WTC11 (cell line): ENCODE measurements around the gene FABP2. TPM values are rescaled to one million over a fixed set of nuclear protein-coding genes. Genes with fewer than 3 reads are reported as not detected.
"Not testable (repeated sequence)": the region's sequence is repeated elsewhere in the genome, so short reads cannot be mapped to it uniquely, and the experiment has no call there.

Experiments
- ATAC-seq: fragments of 200-7000 bp; cut with Tn5 transposase; 2 replicates; pipeline ENCODE4 v1.10.0; 2021; ENCODE audit warnings: mild to moderate bottlenecking, moderate library complexity
- Bru-seq: library from RNA; stranded (reverse); fragments of 400-500 nt; gene quantifications from one replicate; lab custom pipeline; 2021; lab: Mats Ljungman, UMichigan
- CTCF ChIA-PET: fragments of 300-600 bp; sonication (Branson Sonifier 250); formaldehyde crosslinking; loops from one replicate; lab custom pipeline; 2021; ENCODE audit warnings: antibody characterized with exemption; lab: Charles Lee
- POLR2A ChIA-PET: fragments of 350-600 bp; sonication (Branson Sonifier 250); formaldehyde crosslinking; loops from one replicate; lab custom pipeline; 2021; ENCODE audit warnings: antibody characterized with exemption; lab: Charles Lee
- DNase-seq: peaks from one replicate; pipeline ENCODE4 v3.0.0; 2021; ENCODE audit warnings: low spot score
- H3K27ac Mint-ChIP-seq: 2 replicates; pipeline ENCODE4 v1.8.0; 2021; ENCODE audit warnings: mixed read lengths
- H3K27me3 Mint-ChIP-seq: 2 replicates; pipeline ENCODE4 v1.8.0; 2021; ENCODE audit warnings: low read depth, mild to moderate bottlenecking, moderate library complexity, mixed read lengths
- H3K36me3 Mint-ChIP-seq: 2 replicates; pipeline ENCODE4 v1.8.0; 2021; ENCODE audit warnings: mixed read lengths
- H3K4me1 Mint-ChIP-seq: 2 replicates; pipeline ENCODE4 v1.8.0; 2022; ENCODE audit warnings: mixed read lengths
- H3K4me3 Mint-ChIP-seq: 2 replicates; pipeline ENCODE4 v1.8.0; 2021; ENCODE audit warnings: mild to moderate bottlenecking, moderate library complexity, mixed read lengths
- H3K9me3 Mint-ChIP-seq: 2 replicates; pipeline ENCODE4 v1.8.0; 2021; ENCODE audit warnings: mixed read lengths
- OVOL2 ChIP-seq: fragments of 250-450 bp; sonication (Bioruptor Pico); IDR thresholded peaks from 2 replicates; pipeline ENCODE4 v1.9.0; 2021; ENCODE audit warnings: mild to moderate bottlenecking, borderline replicate concordance
- PRRX2 ChIP-seq: fragments of 250-450 bp; sonication (Bioruptor Pico); IDR thresholded peaks from 2 replicates; pipeline ENCODE4 v1.8.0; 2021; ENCODE audit warnings: mild to moderate bottlenecking
- RORB ChIP-seq: fragments of 250-450 bp; sonication (Bioruptor Pico); IDR thresholded peaks from 2 replicates; pipeline ENCODE4 v1.9.0; 2021; ENCODE audit warnings: mild to moderate bottlenecking
- SOX15 ChIP-seq: fragments of 250-450 bp; sonication (Bioruptor Pico); IDR thresholded peaks from 2 replicates; pipeline ENCODE4 v1.9.0; 2021; ENCODE audit warnings: mild to moderate bottlenecking
- ZMAT4 ChIP-seq: fragments of 250-450 bp; sonication (Bioruptor Pico); IDR thresholded peaks from 2 replicates; pipeline ENCODE4 v1.9.0; 2021; ENCODE audit warnings: mild to moderate bottlenecking
- ZNF396 ChIP-seq: fragments of 250-450 bp; sonication (Bioruptor Pico); IDR thresholded peaks from 2 replicates; pipeline ENCODE4 v1.8.0; 2021; ENCODE audit warnings: mild to moderate bottlenecking, moderate library complexity, borderline replicate concordance
- ZNF425 ChIP-seq: fragments of 250-450 bp; sonication (Bioruptor Pico); conservative IDR thresholded peaks from 2 replicates; pipeline ENCODE4 v1.9.0; 2021; ENCODE audit warnings: mild to moderate bottlenecking
- long read RNA-seq, 3 experiments: library from RNA in 1 of 3; library from capped mRNA in 1 of 3; library from polyadenylated mRNA in 1 of 3; unstranded in 2 of 3; stranded (forward) in 1 of 3; transcript quantifications; one replicate each; pipeline ENCODE4 v2.0.0, GENCODE V29; 2021
- total RNA-seq: library from RNA; stranded (reverse); gene quantifications from 3 replicates; pipeline ENCODE4 v1.2.3, GENCODE V29; 2021
- TF ChIP-seq, protein P1 (sequence below): sonication (generic); formaldehyde crosslinking; IDR thresholded peaks from 2 replicates; pipeline ENCODE4 v1.8.1; 2023; ENCODE audit warnings: mild to moderate bottlenecking, missing genetic modification reagents, moderate library complexity
- TF ChIP-seq, protein P2 (sequence below): fragments of 250-450 bp; sonication (Bioruptor Pico); IDR thresholded peaks from 2 replicates; pipeline ENCODE4 v1.9.0; 2021; ENCODE audit warnings: moderate library complexity, mild to moderate bottlenecking, inconsistent platforms, borderline replicate concordance

FABP2 gene
- total RNA-seq (not detected in 3 replicates), Bru-seq, nascent RNA (not detected)
- long read RNA-seq, experiment 1, result 0 reads
- long read RNA-seq, experiment 2, result 0 reads
- long read RNA-seq, experiment 3, result 0 reads

DNA sequence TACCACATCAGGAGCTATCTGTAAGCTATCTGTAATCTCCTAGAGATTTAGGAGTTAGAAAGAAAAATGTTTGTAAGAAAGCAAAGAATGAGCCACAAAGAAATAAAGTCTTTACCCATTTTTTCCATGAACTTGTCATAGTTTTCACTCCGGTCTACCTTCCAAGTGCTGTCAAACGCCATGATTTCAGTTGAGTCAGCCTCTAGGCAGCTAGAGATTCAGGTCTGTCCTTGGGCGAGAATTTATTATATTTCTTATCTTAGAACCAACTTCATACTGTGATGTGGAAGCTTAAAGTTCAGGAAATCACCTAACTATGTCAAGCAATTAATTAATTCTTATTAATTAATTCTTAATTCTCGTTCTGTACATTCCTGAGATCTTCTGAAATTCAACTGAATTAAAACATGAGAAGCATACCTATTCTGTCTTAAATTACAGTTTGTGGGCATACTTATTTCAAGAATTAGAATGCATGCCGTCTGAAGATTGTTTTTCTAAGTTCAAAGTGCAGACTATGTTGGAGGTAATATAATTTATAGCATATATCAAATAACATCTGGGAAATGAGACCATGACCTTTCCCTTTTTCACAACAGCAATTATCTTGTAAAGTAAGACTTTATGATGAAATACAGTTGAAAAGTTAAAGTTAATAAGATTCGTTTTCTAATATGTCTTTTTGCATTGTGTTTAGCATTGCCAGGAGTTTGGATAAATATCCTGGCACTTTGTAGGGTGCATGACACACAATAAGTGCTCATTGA, at the start of gene FABP2:
FABP2 (minus strand) TSS at position 218 of the 767 bp plus-strand sequence; CDS start at position 182, 36 bp downstream.
- DNase-seq (no peak), ATAC-seq (no peak)
- H3K4me1 Mint-ChIP-seq, result no peaks in the 10 kb centered on the region
- TF ChIP-seq, protein P1, sequence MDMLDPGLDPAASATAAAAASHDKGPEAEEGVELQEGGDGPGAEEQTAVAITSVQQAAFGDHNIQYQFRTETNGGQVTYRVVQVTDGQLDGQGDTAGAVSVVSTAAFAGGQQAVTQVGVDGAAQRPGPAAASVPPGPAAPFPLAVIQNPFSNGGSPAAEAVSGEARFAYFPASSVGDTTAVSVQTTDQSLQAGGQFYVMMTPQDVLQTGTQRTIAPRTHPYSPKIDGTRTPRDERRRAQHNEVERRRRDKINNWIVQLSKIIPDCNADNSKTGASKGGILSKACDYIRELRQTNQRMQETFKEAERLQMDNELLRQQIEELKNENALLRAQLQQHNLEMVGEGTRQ (CRISPR knock-in tag), result no peak
- no peak for TF ChIP-seq OVOL2
- TF ChIP-seq ZNF425 (CRISPR knock-in tag), result no peak
- TF ChIP-seq, protein P2, sequence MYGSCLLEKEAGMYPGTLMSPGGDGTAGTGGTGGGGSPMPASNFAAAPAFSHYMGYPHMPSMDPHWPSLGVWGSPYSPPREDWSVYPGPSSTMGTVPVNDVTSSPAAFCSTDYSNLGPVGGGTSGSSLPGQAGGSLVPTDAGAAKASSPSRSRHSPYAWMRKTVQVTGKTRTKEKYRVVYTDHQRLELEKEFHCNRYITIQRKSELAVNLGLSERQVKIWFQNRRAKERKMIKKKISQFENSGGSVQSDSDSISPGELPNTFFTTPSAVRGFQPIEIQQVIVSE (CRISPR knock-in tag), result no peak
- TF ChIP-seq RORB (CRISPR knock-in tag), result no peak
- no peak for TF ChIP-seq ZNF396 (CRISPR knock-in tag)
- TF ChIP-seq ZMAT4 (CRISPR knock-in tag), result no peak
- no peak for TF ChIP-seq SOX15 (CRISPR knock-in tag)
- TF ChIP-seq PRRX2 (CRISPR knock-in tag), result no peak
- ChIA-PET POLR2A (no interaction called here), CTCF (interaction anchor here (1.0 kb wide), 1 partner anchor 168 kb away, joined by 4 read pairs; no protein-coding TSS in a partner anchor)
- no peak within 1 kb of the TSS for H3K4me3 Mint-ChIP-seq
- no peaks in the 10 kb centered on the region for H3K9me3 Mint-ChIP-seq
- no peak within 1 kb of the TSS for H3K27ac Mint-ChIP-seq
- no peaks in the 10 kb centered on the region for H3K36me3 Mint-ChIP-seq
- no peaks in the 10 kb centered on the region; the same call in 1 of the 2 replicates for H3K27me3 Mint-ChIP-seq

DNA sequence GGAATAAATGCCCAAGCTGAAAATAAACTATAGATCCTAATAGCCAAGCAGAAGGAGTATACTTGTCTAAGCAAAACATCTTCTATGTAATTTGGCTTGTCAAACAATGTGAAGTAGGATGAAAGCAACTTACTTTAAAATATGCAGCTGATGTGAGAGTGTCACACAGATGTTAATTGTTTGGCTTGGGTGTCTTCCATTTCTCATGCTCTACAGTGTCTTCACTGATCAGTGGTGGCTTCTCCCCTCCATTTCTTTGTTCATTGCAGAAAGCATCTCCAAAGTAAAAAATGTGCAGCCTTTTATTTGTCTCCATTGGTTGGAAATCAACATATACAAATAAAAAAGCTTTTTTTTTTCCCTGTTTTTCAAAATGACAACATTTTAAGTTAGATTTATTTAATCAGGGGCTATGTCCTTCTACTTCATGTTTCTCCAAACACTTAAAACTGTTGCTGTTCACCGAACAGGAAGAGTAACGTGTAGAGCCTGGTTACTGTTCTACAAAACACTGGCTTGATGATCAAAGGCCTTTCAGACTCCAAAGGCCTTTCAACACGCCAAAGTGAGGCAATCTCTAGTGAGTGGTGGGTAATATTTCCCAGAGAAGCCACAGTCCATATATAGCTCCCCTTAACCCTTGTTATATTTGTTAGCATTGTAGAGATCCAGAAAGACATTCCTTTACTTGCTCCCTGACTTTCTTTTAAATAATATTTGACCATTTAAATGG, 49.2 kb upstream of the FABP2 start:
- H3K9me3 Mint-ChIP-seq, H3K4me3 Mint-ChIP-seq, DNase-seq, H3K27me3 Mint-ChIP-seq, H3K27ac Mint-ChIP-seq, POLR2A ChIA-PET, H3K36me3 Mint-ChIP-seq, ATAC-seq, CTCF ChIA-PET, H3K4me1 Mint-ChIP-seq: not testable (repeated sequence)

GRCh38 chr4:119370392-119370791, 48.5 kb upstream of the FABP2 start:
- DNase-seq, ATAC-seq, H3K27ac Mint-ChIP-seq, H3K4me3 Mint-ChIP-seq, H3K4me1 Mint-ChIP-seq, H3K27me3 Mint-ChIP-seq, POLR2A ChIA-PET, H3K36me3 Mint-ChIP-seq, H3K9me3 Mint-ChIP-seq, CTCF ChIA-PET: not testable (repeated sequence)

GRCh38 chr4:119366802-119367201, 44.9 kb upstream of the FABP2 start:
- H3K27ac Mint-ChIP-seq, H3K4me3 Mint-ChIP-seq, H3K4me1 Mint-ChIP-seq, POLR2A ChIA-PET, H3K36me3 Mint-ChIP-seq, H3K9me3 Mint-ChIP-seq, ATAC-seq, DNase-seq, CTCF ChIA-PET, H3K27me3 Mint-ChIP-seq: not testable (repeated sequence)

- H3K27me3 Mint-ChIP-seq, H3K27ac Mint-ChIP-seq, CTCF ChIA-PET: not testable (repeated sequence)
These were observed 42.3 kb upstream of the FABP2 start for GRCh38 chr4:119364203-119364602.

DNA sequence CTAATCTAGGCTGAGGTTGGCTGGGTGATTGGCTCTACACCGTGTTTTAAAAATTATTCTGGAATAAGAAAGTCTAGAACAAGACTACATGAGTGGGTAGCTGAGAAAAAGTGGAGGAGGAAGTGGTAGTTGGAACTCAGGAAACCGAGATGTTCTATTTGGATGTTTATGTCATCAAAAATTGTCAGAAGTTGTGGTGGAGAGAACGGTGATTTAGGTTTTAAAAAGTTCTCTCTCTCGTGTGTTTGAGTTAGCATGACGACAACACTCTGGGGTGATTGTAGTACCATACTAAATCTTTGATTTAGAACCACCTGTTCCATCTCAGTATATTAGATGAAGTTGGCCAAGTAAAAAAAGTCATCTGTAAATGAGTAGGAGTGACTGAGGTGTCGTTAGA, 41.4 kb upstream of the FABP2 start:
- H3K36me3 Mint-ChIP-seq, H3K4me3 Mint-ChIP-seq, H3K27ac Mint-ChIP-seq, H3K27me3 Mint-ChIP-seq, DNase-seq, ATAC-seq, H3K9me3 Mint-ChIP-seq, POLR2A ChIA-PET, H3K4me1 Mint-ChIP-seq, CTCF ChIA-PET: not testable (repeated sequence)

More at GRCh38 chr4:119364203-119364602, 42.3 kb upstream of the FABP2 start:
- H3K9me3 Mint-ChIP-seq, H3K4me1 Mint-ChIP-seq, H3K4me3 Mint-ChIP-seq, POLR2A ChIA-PET, ATAC-seq, H3K36me3 Mint-ChIP-seq, DNase-seq: not testable (repeated sequence)

DNA sequence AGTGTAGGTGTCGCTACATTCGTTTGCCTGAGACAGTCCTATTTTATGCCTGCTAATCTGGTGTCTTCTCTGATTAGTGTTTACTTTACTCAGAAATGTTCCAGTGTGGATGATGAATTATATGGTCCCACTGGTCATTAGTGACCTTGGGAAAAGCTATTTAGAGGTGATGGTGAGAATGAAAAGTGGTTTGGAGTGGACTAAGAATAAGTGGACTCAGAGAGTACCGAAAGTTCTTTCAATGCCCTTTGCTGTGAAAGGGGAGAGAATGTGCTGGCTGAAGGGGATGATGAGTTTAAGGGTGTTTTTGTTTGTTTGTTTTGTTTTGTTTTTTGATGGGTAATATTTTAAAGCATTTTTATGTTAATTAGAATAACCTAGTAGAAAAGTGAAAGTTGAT, 40.5 kb upstream of the FABP2 start:
- H3K36me3 Mint-ChIP-seq, DNase-seq, ATAC-seq, H3K4me3 Mint-ChIP-seq, POLR2A ChIA-PET, H3K27ac Mint-ChIP-seq, H3K4me1 Mint-ChIP-seq, H3K9me3 Mint-ChIP-seq, CTCF ChIA-PET, H3K27me3 Mint-ChIP-seq: not testable (repeated sequence)

GRCh38 chr4:119359873-119360272, 37.9 kb upstream of the FABP2 start:
- ATAC-seq, H3K4me3 Mint-ChIP-seq, H3K4me1 Mint-ChIP-seq, H3K27me3 Mint-ChIP-seq, H3K27ac Mint-ChIP-seq, H3K9me3 Mint-ChIP-seq, H3K36me3 Mint-ChIP-seq, POLR2A ChIA-PET, CTCF ChIA-PET, DNase-seq: not testable (repeated sequence)
